HepG2 (cell line): ENCODE measurements around the gene KLHL36. TPM values are rescaled to one million over a fixed set of nuclear protein-coding genes. Genes with fewer than 3 reads are reported as not detected.
A peak's percentile ranks its signal among the peaks of the same experiment; 100 is the strongest.

Source experiments
- BRF2 ChIP-seq: sonication (generic); formaldehyde crosslinking; IDR thresholded peaks from 2 replicates; pipeline ENCODE4 v1.8.1; 2022; ENCODE audit warnings: mild to moderate bottlenecking, missing genetic modification reagents
- CAMTA2 ChIP-seq: sonication (generic); formaldehyde crosslinking; IDR thresholded peaks from 2 replicates; pipeline ENCODE4 v1.4.0; 2020; ENCODE audit warnings: mild to moderate bottlenecking, missing genetic modification reagents, borderline replicate concordance
- CERS6 ChIP-seq: sonication (generic); formaldehyde crosslinking; IDR thresholded peaks from 2 replicates; pipeline ENCODE4 v1.5.0; 2020; ENCODE audit warnings: missing genetic modification reagents
- HNF4G ChIP-seq, 2 experiments: sonication (generic) in 1 of 2; formaldehyde crosslinking in 1 of 2; IDR thresholded peaks; 2 replicates each; pipeline versions ENCODE4 v1.4.0 to v1.6.1; 2011 to 2020; ENCODE audit warnings: borderline replicate concordance in 2 of 2, low read depth in 2 of 2, mild to moderate bottlenecking in 2 of 2, low read length in 1 of 2, missing genetic modification reagents in 1 of 2, moderate library complexity in 1 of 2
- KDM3A ChIP-seq: IDR thresholded peaks from 2 replicates; pipeline ENCODE4 v1.6.1; 2018; ENCODE audit warnings: low read depth, missing compliant biosample characterization
- LBX2 ChIP-seq: sonication (generic); formaldehyde crosslinking; IDR thresholded peaks from 2 replicates; pipeline ENCODE4 v1.5.0; 2020; ENCODE audit warnings: missing genetic modification reagents, mild to moderate bottlenecking, borderline replicate concordance
- PATZ1 ChIP-seq: sonication (generic); formaldehyde crosslinking; IDR thresholded peaks from 2 replicates; pipeline ENCODE4 v1.4.0; 2020; ENCODE audit warnings: missing genetic modification reagents
- PRDM15 ChIP-seq: sonication (generic); formaldehyde crosslinking; IDR thresholded peaks from 2 replicates; pipeline ENCODE4 v1.4.0; 2020; ENCODE audit warnings: missing genetic modification reagents
- RFX1 ChIP-seq: fragments of 450-650 bp; IDR thresholded peaks from 2 replicates; pipeline ENCODE4 v1.6.1; 2017
- SAFB2 ChIP-seq: sonication (generic); formaldehyde crosslinking; IDR thresholded peaks from 2 replicates; pipeline ENCODE4 v1.5.1; 2020; ENCODE audit warnings: missing genetic modification reagents, low read depth, mild to moderate bottlenecking, borderline replicate concordance
- SKI ChIP-seq: fragments of 450-650 bp; IDR thresholded peaks from one replicate; pipeline ENCODE4 v1.6.1; 2018; ENCODE audit warnings: mild to moderate bottlenecking; ENCODE audit not compliant: partially characterized antibody
- SUZ12 ChIP-seq: fragments of 150-350 bp; IDR thresholded peaks from 2 replicates; pipeline ENCODE4 v1.6.1; 2014; ENCODE audit warnings: low read depth, low read length
- ZFP36 ChIP-seq: fragments of 150-350 bp; IDR thresholded peaks from 2 replicates; pipeline ENCODE4 v1.6.1; 2018; ENCODE audit warnings: borderline replicate concordance, low read length, low read depth; ENCODE audit not compliant: partially characterized antibody
- ZIK1 ChIP-seq: sonication (generic); formaldehyde crosslinking; IDR thresholded peaks from 2 replicates; pipeline ENCODE4 v1.5.0; 2020; ENCODE audit warnings: mild to moderate bottlenecking, low read depth, missing genetic modification reagents, borderline replicate concordance
- ZNF143 ChIP-seq: sonication (generic); formaldehyde crosslinking; IDR thresholded peaks from 2 replicates; pipeline ENCODE4 v1.4.0; 2020; ENCODE audit warnings: missing genetic modification reagents
- ZNF431 ChIP-seq: sonication (generic); formaldehyde crosslinking; IDR thresholded peaks from 2 replicates; pipeline ENCODE4 v1.9.0; 2022; ENCODE audit warnings: missing genetic modification reagents, low read depth, mild to moderate bottlenecking, borderline replicate concordance
- ZNF550 ChIP-seq: sonication (generic); formaldehyde crosslinking; IDR thresholded peaks from 2 replicates; pipeline ENCODE4 v1.4.0; 2020; ENCODE audit warnings: mild to moderate bottlenecking, missing genetic modification reagents, borderline replicate concordance
- ZNF770 ChIP-seq: sonication (generic); formaldehyde crosslinking; IDR thresholded peaks from 2 replicates; pipeline ENCODE4 v1.5.0; 2020; ENCODE audit warnings: mild to moderate bottlenecking, missing genetic modification reagents
- ZNF788 ChIP-seq: sonication (generic); formaldehyde crosslinking; IDR thresholded peaks from 2 replicates; pipeline ENCODE4 v1.5.0; 2020; ENCODE audit warnings: mild to moderate bottlenecking, missing genetic modification reagents, borderline replicate concordance
- polyA plus RNA-seq, 8 experiments: library from polyadenylated mRNA; depleted of rRNA in 3 of 8; stranded (reverse) in 7 of 8; unstranded in 1 of 8; fragments of >200 nt; fragmentation: Illumina TruSeq in 4 of 8; extraction: Trizol in 4 of 8; gene quantifications; 2 replicates each; pipeline versions ENCODE4 v1.2.1 to v1.2.3, GENCODE V29; 2011 to 2016; ENCODE audit warnings: low read depth in 4 of 8, missing spikeins in 1 of 8, mixed read lengths in 1 of 8; ENCODE audit not compliant: insufficient read depth in 1 of 8
- total RNA-seq, 5 experiments: library from RNA; depleted of rRNA; stranded (reverse); fragments of >200 nt; fragmentation: Illumina TruSeq; extraction: Trizol; gene quantifications; 2 replicates each; pipeline ENCODE4 v1.2.3, GENCODE V29; 2016; ENCODE audit warnings: low read depth in 1 of 5

The KLHL36 gene
- total and polyA plus RNA-seq, 2 of the 13 experiments (the other 11 are each of a cell fraction or from before 2014, with no cell fraction given) = 24.3 to 26.0 TPM

- no peak for TF ChIP-seq ZNF770 (CRISPR knock-in tag)
- no peak for TF ChIP-seq ZNF431 (CRISPR knock-in tag)
- TF ChIP-seq KDM3A (CRISPR knock-in tag) = no peak
- TF ChIP-seq SKI = peak; percentile 93
- TF ChIP-seq CERS6 (CRISPR knock-in tag) = no peak
- no peak for TF ChIP-seq ZFP36
- no peak for TF ChIP-seq SUZ12
- peak; percentile 95 for TF ChIP-seq PRDM15 (CRISPR knock-in tag)
- no peak for TF ChIP-seq ZNF550
- TF ChIP-seq RFX1 = no peak
- TF ChIP-seq BRF2 (CRISPR knock-in tag) = no peak
- TF ChIP-seq ZIK1 (CRISPR knock-in tag) = no peak
- no peak for TF ChIP-seq CAMTA2 (CRISPR knock-in tag)
- no peak for TF ChIP-seq SAFB2 (CRISPR knock-in tag)
- TF ChIP-seq ZNF143 (CRISPR knock-in tag) = no peak
- peak; percentile 30; the same call in 1 of the 2 replicates for TF ChIP-seq PATZ1 (CRISPR knock-in tag)
- no peak for TF ChIP-seq LBX2 (CRISPR knock-in tag)
- TF ChIP-seq HNF4G (IDR thresholded peaks at IDR 0.05; ENCODE audit: borderline replicate concordance, low read depth, low read length) = no peak
- no peak for TF ChIP-seq HNF4G (CRISPR knock-in tag; IDR thresholded peaks at IDR 0.05; ENCODE audit: borderline replicate concordance, low read depth)
- TF ChIP-seq ZNF788 (CRISPR knock-in tag) = no peak
Measured at GRCh38 chr16:84633622-84634021, 14.7 kb upstream of the KLHL36 start (continued).
